WTC11 (cell line): Measurements from ENCODE around the gene CBLB. TPM values are rescaled to one million over a fixed set of nuclear protein-coding genes. Genes with fewer than 3 reads are reported as not detected.

ENCODE experiments used
- ATAC-seq: fragments of 200-7000 bp; cut with Tn5 transposase; 2 replicates; pipeline ENCODE4 v1.10.0; 2021; ENCODE audit warnings: mild to moderate bottlenecking, moderate library complexity
- CTCF ChIA-PET: fragments of 300-600 bp; sonication (Branson Sonifier 250); formaldehyde crosslinking; loops from one replicate; lab custom pipeline; 2021; ENCODE audit warnings: antibody characterized with exemption; lab: Charles Lee
- POLR2A ChIA-PET: fragments of 350-600 bp; sonication (Branson Sonifier 250); formaldehyde crosslinking; loops from one replicate; lab custom pipeline; 2021; ENCODE audit warnings: antibody characterized with exemption; lab: Charles Lee
- DNase-seq: peaks from one replicate; pipeline ENCODE4 v3.0.0; 2021; ENCODE audit warnings: low spot score
- H3K27ac Mint-ChIP-seq: 2 replicates; pipeline ENCODE4 v1.8.0; 2021; ENCODE audit warnings: mixed read lengths
- H3K27me3 Mint-ChIP-seq: 2 replicates; pipeline ENCODE4 v1.8.0; 2021; ENCODE audit warnings: low read depth, mild to moderate bottlenecking, moderate library complexity, mixed read lengths
- H3K36me3 Mint-ChIP-seq: 2 replicates; pipeline ENCODE4 v1.8.0; 2021; ENCODE audit warnings: mixed read lengths
- H3K4me1 Mint-ChIP-seq: 2 replicates; pipeline ENCODE4 v1.8.0; 2022; ENCODE audit warnings: mixed read lengths
- H3K4me3 Mint-ChIP-seq: 2 replicates; pipeline ENCODE4 v1.8.0; 2021; ENCODE audit warnings: mild to moderate bottlenecking, moderate library complexity, mixed read lengths
- H3K9me3 Mint-ChIP-seq: 2 replicates; pipeline ENCODE4 v1.8.0; 2021; ENCODE audit warnings: mixed read lengths
- ATF1 ChIP-seq: sonication (generic); formaldehyde crosslinking; IDR thresholded peaks from 2 replicates; pipeline ENCODE4 v1.8.1; 2023; ENCODE audit warnings: mild to moderate bottlenecking, moderate library complexity, missing genetic modification reagents
- CBFB ChIP-seq: sonication (generic); formaldehyde crosslinking; IDR thresholded peaks from 2 replicates; pipeline ENCODE4 v1.8.1; 2022; ENCODE audit warnings: mild to moderate bottlenecking, low read depth, missing genetic modification reagents
- CDX4 ChIP-seq: fragments of 250-450 bp; sonication (Bioruptor Pico); IDR thresholded peaks from 2 replicates; pipeline ENCODE4 v1.9.0; 2021; ENCODE audit warnings: moderate library complexity, mild to moderate bottlenecking, inconsistent platforms, borderline replicate concordance
- CREM ChIP-seq: sonication (generic); formaldehyde crosslinking; IDR thresholded peaks from 2 replicates; pipeline ENCODE4 v1.8.1; 2022; ENCODE audit warnings: mild to moderate bottlenecking, missing genetic modification reagents, moderate library complexity
- E2F5 ChIP-seq: sonication (generic); formaldehyde crosslinking; IDR thresholded peaks from 2 replicates; pipeline ENCODE4 v1.8.1; 2022; ENCODE audit warnings: mild to moderate bottlenecking, moderate library complexity, missing genetic modification reagents
- ESRRA ChIP-seq: sonication (generic); formaldehyde crosslinking; IDR thresholded peaks from 2 replicates; pipeline ENCODE4 v1.8.1; 2022; ENCODE audit warnings: mild to moderate bottlenecking, missing genetic modification reagents, borderline replicate concordance
- IRF2 ChIP-seq: sonication (generic); formaldehyde crosslinking; IDR thresholded peaks from 2 replicates; pipeline ENCODE4 v1.8.0; 2022; ENCODE audit warnings: low read depth, missing genetic modification reagents, borderline replicate concordance
- KAT7 ChIP-seq: sonication (generic); formaldehyde crosslinking; IDR thresholded peaks from 2 replicates; pipeline ENCODE4 v1.8.1; 2023; ENCODE audit warnings: missing genetic modification reagents, mild to moderate bottlenecking, borderline replicate concordance
- MYBL2 ChIP-seq: sonication (generic); formaldehyde crosslinking; IDR thresholded peaks from 2 replicates; pipeline ENCODE4 v1.8.1; 2023; ENCODE audit warnings: mild to moderate bottlenecking, moderate library complexity, missing genetic modification reagents
- NFE2L1 ChIP-seq: sonication (generic); formaldehyde crosslinking; IDR thresholded peaks from 2 replicates; pipeline ENCODE4 v1.8.1; 2023; ENCODE audit warnings: missing genetic modification reagents
- NR1H2 ChIP-seq: sonication (generic); formaldehyde crosslinking; IDR thresholded peaks from 2 replicates; pipeline ENCODE4 v1.9.0; 2021; ENCODE audit warnings: mild to moderate bottlenecking, moderate library complexity, missing genetic modification reagents
- SMAD4 ChIP-seq: sonication (generic); formaldehyde crosslinking; IDR thresholded peaks from 2 replicates; pipeline ENCODE4 v1.8.0; 2022; ENCODE audit warnings: mild to moderate bottlenecking, missing genetic modification reagents
- STAT6 ChIP-seq: sonication (generic); formaldehyde crosslinking; conservative IDR thresholded peaks from 2 replicates; pipeline ENCODE4 v1.8.1; 2023; ENCODE audit warnings: mild to moderate bottlenecking, low read depth, missing genetic modification reagents, moderate library complexity
- TCF7 ChIP-seq: sonication (generic); formaldehyde crosslinking; IDR thresholded peaks from 2 replicates; pipeline ENCODE4 v1.8.0; 2022; ENCODE audit warnings: mild to moderate bottlenecking, low read depth, missing genetic modification reagents, moderate library complexity
- TEAD1 ChIP-seq: sonication (generic); formaldehyde crosslinking; IDR thresholded peaks from 2 replicates; pipeline ENCODE4 v1.8.0; 2022; ENCODE audit warnings: mild to moderate bottlenecking, missing genetic modification reagents
- TP53 ChIP-seq: sonication (generic); formaldehyde crosslinking; IDR thresholded peaks from 2 replicates; pipeline ENCODE4 v1.8.1; 2023; ENCODE audit warnings: mild to moderate bottlenecking, missing genetic modification reagents
- ZNF121 ChIP-seq: sonication (generic); formaldehyde crosslinking; IDR thresholded peaks from 2 replicates; pipeline ENCODE4 v1.8.0; 2023; ENCODE audit warnings: missing genetic modification reagents
- ZNF219 ChIP-seq: sonication (generic); formaldehyde crosslinking; IDR thresholded peaks from 2 replicates; pipeline ENCODE4 v1.8.0; 2023; ENCODE audit warnings: missing genetic modification reagents, mild to moderate bottlenecking, borderline replicate concordance
- ZNF263 ChIP-seq: sonication (generic); formaldehyde crosslinking; IDR thresholded peaks from 2 replicates; pipeline ENCODE4 v1.8.1; 2022; ENCODE audit warnings: low read depth, mild to moderate bottlenecking, moderate library complexity, missing genetic modification reagents
- ZNF281 ChIP-seq: sonication (generic); formaldehyde crosslinking; IDR thresholded peaks from 2 replicates; pipeline ENCODE4 v1.8.0; 2023; ENCODE audit warnings: mild to moderate bottlenecking, missing genetic modification reagents
- ZNF423 ChIP-seq: fragments of 250-450 bp; sonication (Bioruptor Pico); IDR thresholded peaks from 2 replicates; pipeline ENCODE4 v2.1.2; 2022; ENCODE audit warnings: mild to moderate bottlenecking, moderate library complexity
- total RNA-seq: library from RNA; stranded (reverse); gene quantifications from 3 replicates; pipeline ENCODE4 v1.2.3, GENCODE V29; 2021
- TF ChIP-seq, protein P1 (sequence below): sonication (generic); formaldehyde crosslinking; IDR thresholded peaks from 2 replicates; pipeline ENCODE4 v1.8.1; 2023; ENCODE audit warnings: mild to moderate bottlenecking, missing genetic modification reagents
- TF ChIP-seq, protein P2 (sequence below): sonication (generic); formaldehyde crosslinking; IDR thresholded peaks from 2 replicates; pipeline ENCODE4 v1.8.1; 2023; ENCODE audit warnings: mild to moderate bottlenecking, missing genetic modification reagents, moderate library complexity
- TF ChIP-seq, protein P3 (sequence below): sonication (generic); formaldehyde crosslinking; IDR thresholded peaks from 2 replicates; pipeline ENCODE4 v1.8.1; 2022; ENCODE audit warnings: missing genetic modification reagents, borderline replicate concordance

CBLB gene
- total RNA-seq, 1 experiment from 2014 or later, result 19.8 TPM

GRCh38 chr3:105812194-105812586 lies 56.6 kb downstream of the CBLB start:
- H3K36me3 Mint-ChIP-seq, result peaks cover 8% of the 10 kb centered on the region
- H3K27me3 Mint-ChIP-seq, result no peaks in the 10 kb centered on the region
- no peak for DNase-seq
- no peak overlapping the region for H3K4me3 Mint-ChIP-seq
- H3K27ac Mint-ChIP-seq, result 0 out of 2 replicates have a peak overlapping the region, but pooled peaks have one; percentile 55
- H3K4me1 Mint-ChIP-seq, result peaks cover 34% of the 10 kb centered on the region
- H3K9me3 Mint-ChIP-seq, result peaks cover 7% of the 10 kb centered on the region; the same call in 1 of the 2 replicates
- CTCF ChIA-PET, result no interaction called here
- POLR2A ChIA-PET, result no interaction called here
- ATAC-seq, result no peak
- no peak for TF ChIP-seq KAT7 (CRISPR knock-in tag)
- TF ChIP-seq CREM (CRISPR knock-in tag), result no peak
- TF ChIP-seq ATF1 (CRISPR knock-in tag), result no peak
- TF ChIP-seq CDX4 (CRISPR knock-in tag), result no peak
- no peak for TF ChIP-seq TEAD1 (CRISPR knock-in tag)
- TF ChIP-seq CBFB (CRISPR knock-in tag), result no peak
- no peak for TF ChIP-seq ZNF423
- TF ChIP-seq, protein P1, sequence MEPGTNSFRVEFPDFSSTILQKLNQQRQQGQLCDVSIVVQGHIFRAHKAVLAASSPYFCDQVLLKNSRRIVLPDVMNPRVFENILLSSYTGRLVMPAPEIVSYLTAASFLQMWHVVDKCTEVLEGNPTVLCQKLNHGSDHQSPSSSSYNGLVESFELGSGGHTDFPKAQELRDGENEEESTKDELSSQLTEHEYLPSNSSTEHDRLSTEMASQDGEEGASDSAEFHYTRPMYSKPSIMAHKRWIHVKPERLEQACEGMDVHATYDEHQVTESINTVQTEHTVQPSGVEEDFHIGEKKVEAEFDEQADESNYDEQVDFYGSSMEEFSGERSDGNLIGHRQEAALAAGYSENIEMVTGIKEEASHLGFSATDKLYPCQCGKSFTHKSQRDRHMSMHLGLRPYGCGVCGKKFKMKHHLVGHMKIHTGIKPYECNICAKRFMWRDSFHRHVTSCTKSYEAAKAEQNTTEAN (CRISPR knock-in tag), result no peak
- no peak for TF ChIP-seq STAT6 (CRISPR knock-in tag)
- no peak for TF ChIP-seq ZNF263
- no peak for TF ChIP-seq NR1H2 (CRISPR knock-in tag)
- TF ChIP-seq ZNF121 (CRISPR knock-in tag), result no peak
- no peak for TF ChIP-seq ZNF219 (CRISPR knock-in tag)
- TF ChIP-seq SMAD4 (CRISPR knock-in tag), result no peak
- TF ChIP-seq ZNF281, result no peak
- TF ChIP-seq, protein P2, sequence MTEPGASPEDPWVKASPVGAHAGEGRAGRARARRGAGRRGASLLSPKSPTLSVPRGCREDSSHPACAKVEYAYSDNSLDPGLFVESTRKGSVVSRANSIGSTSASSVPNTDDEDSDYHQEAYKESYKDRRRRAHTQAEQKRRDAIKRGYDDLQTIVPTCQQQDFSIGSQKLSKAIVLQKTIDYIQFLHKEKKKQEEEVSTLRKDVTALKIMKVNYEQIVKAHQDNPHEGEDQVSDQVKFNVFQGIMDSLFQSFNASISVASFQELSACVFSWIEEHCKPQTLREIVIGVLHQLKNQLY (CRISPR knock-in tag), result no peak
- TF ChIP-seq TCF7 (CRISPR knock-in tag), result no peak
- TF ChIP-seq TP53, result no peak

DNA sequence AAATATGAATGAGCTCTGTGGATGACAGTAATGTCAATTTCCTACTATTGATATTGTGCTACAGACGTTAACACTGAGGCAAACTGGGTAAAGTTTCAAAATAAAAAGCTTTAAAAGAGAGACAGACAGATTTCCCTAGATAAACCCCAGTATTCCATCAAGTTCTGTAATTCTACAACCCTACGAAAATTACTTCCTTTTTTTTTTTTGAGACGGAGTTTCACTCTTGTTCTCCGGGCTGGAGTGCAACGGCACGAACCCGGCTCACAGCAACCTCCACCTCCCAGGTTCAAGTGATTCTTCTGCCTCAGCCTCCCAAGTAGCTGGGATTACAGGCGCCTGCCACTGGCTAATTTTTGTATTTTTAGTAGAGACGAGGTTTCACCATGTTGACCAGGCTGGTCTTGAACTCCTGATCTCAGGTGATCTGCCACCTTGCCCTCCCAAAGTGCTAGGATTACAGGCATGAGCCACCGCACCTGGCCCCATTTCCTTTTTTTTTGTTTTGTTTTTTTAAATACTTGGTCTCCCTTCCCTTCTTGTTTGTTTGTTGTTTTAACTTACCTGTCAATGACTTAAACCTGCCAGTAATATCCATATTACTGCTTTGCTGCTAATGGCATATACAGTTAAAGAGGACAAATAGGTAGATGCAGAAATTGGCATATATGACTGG lies 57.2 kb downstream of the CBLB start:
- DNase-seq (no peak), ATAC-seq (no peak)
- Mint-ChIP-seq H3K36me3 (peaks cover 8% of the 10 kb centered on the region), H3K4me3 (no peak overlapping the region), H3K9me3 (peaks cover 7% of the 10 kb centered on the region; the same call in 1 of the 2 replicates), H3K27me3 (no peaks in the 10 kb centered on the region), H3K27ac (no peak overlapping the region), H3K4me1 (peaks cover 33% of the 10 kb centered on the region)
- ChIA-PET CTCF (no interaction called here), POLR2A (no interaction called here)
- TF ChIP-seq CBFB (CRISPR knock-in tag), result no peak
- TF ChIP-seq E2F5 (CRISPR knock-in tag), result no peak
- no peak for TF ChIP-seq NFE2L1 (CRISPR knock-in tag)
- TF ChIP-seq NR1H2 (CRISPR knock-in tag), result no peak
- TF ChIP-seq ESRRA (CRISPR knock-in tag), result no peak
- TF ChIP-seq, protein P3, sequence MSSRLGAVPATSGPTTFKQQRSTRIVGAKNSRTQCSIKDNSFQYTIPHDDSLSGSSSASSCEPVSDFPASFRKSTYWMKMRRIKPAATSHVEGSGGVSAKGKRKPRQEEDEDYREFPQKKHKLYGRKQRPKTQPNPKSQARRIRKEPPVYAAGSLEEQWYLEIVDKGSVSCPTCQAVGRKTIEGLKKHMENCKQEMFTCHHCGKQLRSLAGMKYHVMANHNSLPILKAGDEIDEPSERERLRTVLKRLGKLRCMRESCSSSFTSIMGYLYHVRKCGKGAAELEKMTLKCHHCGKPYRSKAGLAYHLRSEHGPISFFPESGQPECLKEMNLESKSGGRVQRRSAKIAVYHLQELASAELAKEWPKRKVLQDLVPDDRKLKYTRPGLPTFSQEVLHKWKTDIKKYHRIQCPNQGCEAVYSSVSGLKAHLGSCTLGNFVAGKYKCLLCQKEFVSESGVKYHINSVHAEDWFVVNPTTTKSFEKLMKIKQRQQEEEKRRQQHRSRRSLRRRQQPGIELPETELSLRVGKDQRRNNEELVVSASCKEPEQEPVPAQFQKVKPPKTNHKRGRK, result no peak
- no peak for TF ChIP-seq ZNF423
- TF ChIP-seq IRF2 (CRISPR knock-in tag), result no peak
- no peak for TF ChIP-seq MYBL2 (CRISPR knock-in tag)
- TF ChIP-seq ATF1 (CRISPR knock-in tag), result no peak
